ENCODE measurements around the gene NIN. TPM values are rescaled to one million over a fixed set of nuclear protein-coding genes. Genes with fewer than 3 reads are reported as not detected.
A peak's percentile ranks its signal among the peaks of the same experiment; 100 is the strongest.

NIN gene
- total and polyA plus RNA-seq, 7 experiments from 2014 or later = 51.1 to 149 (median 106) TPM

GRCh38 chr14:50845166-50845565 lies 14.2 kb upstream of the NIN start:
- H3K36me3 Mint-ChIP-seq = peaks cover 0 to 2% (median 0%) of the 10 kb centered on the region in 5 donors
- H3K36me3 ChIP-seq (ENCODE audit: control insufficient read depth in 2 of 3, insufficient read depth in 3 of 3, low read length in 3 of 3) = no peaks in the 10 kb centered on the region
- H3K27me3 Mint-ChIP-seq = peaks cover 0 to 15% (median 0%) of the 10 kb centered on the region in 5 donors
- no peak overlapping the region for H3K4me3 ChIP-seq (ENCODE audit: low read length)
- ChIA-PET POLR2A (no interaction called here), CTCF (no interaction called here)
- no peak overlapping the region for H3K27ac Mint-ChIP-seq
- no peak overlapping the region for H3K27ac ChIP-seq (ENCODE audit: low read depth, low read length)
- H3K4me1 Mint-ChIP-seq = peaks cover 0 to 14% (median 10%) of the 10 kb centered on the region in 7 donors
- no peaks in the 10 kb centered on the region for H3K9me3 ChIP-seq (ENCODE audit: control insufficient read depth in 2 of 3, low read length in 3 of 3)
- H3K9me3 Mint-ChIP-seq = peaks cover 0 to 5% (median 0%) of the 10 kb centered on the region in 11 donors
- no peak for DNase-seq
- intact Hi-C loops (cut with micrococcal nuclease) = no loop called here
- no peak for ATAC-seq
- H3K27me3 ChIP-seq (ENCODE audit: control insufficient read depth in 2 of 2, insufficient read depth in 2 of 2, low read length in 2 of 2) = no peaks in the 10 kb centered on the region
- no peaks in the 10 kb centered on the region for H3K4me1 ChIP-seq (ENCODE audit: control insufficient read depth in 2 of 2, insufficient read depth in 2 of 2, low read length in 2 of 2)
- no peak overlapping the region for H3K4me3 Mint-ChIP-seq

- peaks cover 0 to 2% (median 0%) of the 10 kb centered on the region in 5 donors for H3K36me3 Mint-ChIP-seq
- Histone ChIP-seq H3K27me3 (ENCODE audit: control insufficient read depth in 2 of 2, insufficient read depth in 2 of 2, low read length in 2 of 2) (no peaks in the 10 kb centered on the region), H3K9me3 (ENCODE audit: control insufficient read depth in 2 of 3, low read length in 3 of 3) (no peaks in the 10 kb centered on the region), H3K4me3 (ENCODE audit: low read length) (no peak overlapping the region), H3K27ac (ENCODE audit: low read depth, low read length) (no peak overlapping the region), H3K36me3 (ENCODE audit: control insufficient read depth in 2 of 3, insufficient read depth in 3 of 3, low read length in 3 of 3) (no peaks in the 10 kb centered on the region), H3K4me1 (ENCODE audit: control insufficient read depth in 2 of 2, insufficient read depth in 2 of 2, low read length in 2 of 2) (no peaks in the 10 kb centered on the region)
- H3K9me3 Mint-ChIP-seq = peaks cover 0 to 5% (median 0%) of the 10 kb centered on the region in 11 donors
- ATAC-seq (no peak), DNase-seq (no peak)
- H3K4me3 Mint-ChIP-seq = no peak overlapping the region
- peaks cover 0 to 14% (median 10%) of the 10 kb centered on the region in 7 donors for H3K4me1 Mint-ChIP-seq
- intact Hi-C loops (cut with micrococcal nuclease) = no loop called here
- H3K27me3 Mint-ChIP-seq = peaks cover 0 to 15% (median 0%) of the 10 kb centered on the region in 5 donors
- CTCF ChIA-PET = no interaction called here
- POLR2A ChIA-PET = no interaction called here
- H3K27ac Mint-ChIP-seq = no peak overlapping the region
Observed at GRCh38 chr14:50844391-50844790, 13.4 kb upstream of the NIN start.

DNA sequence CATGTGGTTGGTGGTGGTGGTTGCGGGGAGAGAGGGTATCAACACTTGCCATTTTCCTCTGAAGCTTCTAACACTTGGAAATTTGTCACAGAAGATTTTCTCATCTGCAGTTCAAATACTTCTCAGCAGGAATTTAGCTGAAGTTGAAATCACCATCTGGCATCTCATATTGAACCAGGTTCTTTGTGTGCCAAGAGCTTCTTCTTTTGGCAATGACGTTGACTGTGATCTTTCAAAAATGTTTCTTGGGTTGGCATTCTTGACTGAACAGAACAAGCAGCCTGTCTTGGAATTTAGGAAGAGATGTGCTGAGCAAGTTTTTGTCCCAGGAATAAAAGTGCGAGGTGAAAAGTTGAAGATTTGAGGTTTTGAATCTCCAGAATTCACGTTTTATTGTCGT lies 8.7 kb upstream of the NIN start:
- H3K4me1 ChIP-seq (ENCODE audit: control insufficient read depth in 2 of 2, insufficient read depth in 2 of 2, low read length in 2 of 2) = peaks cover 6 to 11% of the 10 kb centered on the region in 2 donors
- intact Hi-C loops (cut with micrococcal nuclease) = loop anchor here (5.0 to 10.0 kb wide), 4 partner anchors 815 to 1217 kb away; partner anchors contain the start of genes FRMD6 (in 1 of the 2), MGAT2 (in 1 of the 2), RPL36AL (in 1 of the 2) and RTRAF (in 1 of the 2)
- no peak overlapping the region for H3K4me3 ChIP-seq (ENCODE audit: low read length)
- no peaks in the 10 kb centered on the region for H3K27me3 ChIP-seq (ENCODE audit: control insufficient read depth in 2 of 2, insufficient read depth in 2 of 2, low read length in 2 of 2)
- Mint-ChIP-seq H3K27me3 (peaks cover 0 to 2% (median 0%) of the 10 kb centered on the region in 5 donors), H3K4me3 (no peak overlapping the region), H3K36me3 (peaks cover 0 to 7% (median 0%) of the 10 kb centered on the region in 5 donors), H3K4me1 (peaks cover 13 to 40% (median 30%) of the 10 kb centered on the region in 7 donors), H3K9me3 (peaks cover 0 to 5% (median 0%) of the 10 kb centered on the region in 11 donors), H3K27ac (no peak overlapping the region)
- no peaks in the 10 kb centered on the region for H3K9me3 ChIP-seq (ENCODE audit: control insufficient read depth in 2 of 3, low read length in 3 of 3)
- POLR2A ChIA-PET = interaction anchor here (1.7 to 1.9 kb wide), 2 partner anchors 10 to 54 kb away, joined by 4 to 6 read pairs; no protein-coding TSS in a partner anchor
- H3K27ac ChIP-seq (ENCODE audit: low read depth, low read length) = no peak overlapping the region
- ATAC-seq (no peak), DNase-seq (no peak)
- CTCF ChIA-PET = interaction anchor here (1.0 to 1.7 kb wide), 4 partner anchors 10 to 21 kb away, joined by 3 to 7 read pairs (median 4); no protein-coding TSS in a partner anchor
- H3K36me3 ChIP-seq (ENCODE audit: control insufficient read depth in 2 of 3, insufficient read depth in 3 of 3, low read length in 3 of 3) = no peaks in the 10 kb centered on the region

DNA sequence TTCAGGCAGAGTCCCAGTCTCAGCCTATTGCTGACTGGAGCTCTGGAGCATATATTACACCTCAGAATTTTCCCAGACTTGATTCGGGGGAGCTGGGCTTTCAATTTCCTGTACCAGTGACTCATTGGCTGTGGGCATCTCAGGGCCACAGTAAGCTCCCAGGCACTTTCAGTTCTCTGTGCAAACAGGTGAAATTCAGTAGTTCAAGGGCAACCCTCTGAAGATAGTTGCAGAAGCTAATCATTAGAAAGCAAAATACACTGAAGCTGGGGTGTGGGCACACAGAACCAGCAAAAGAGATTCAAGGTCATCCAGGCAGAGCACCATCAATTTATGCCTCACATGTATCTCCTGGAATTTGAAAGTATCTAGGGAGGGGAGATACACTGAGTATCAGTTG lies 8.1 kb upstream of the NIN start:
- POLR2A ChIA-PET = interaction anchor here (1.9 kb wide), 1 partner anchor 9 kb away, joined by 6 read pairs; no protein-coding TSS in a partner anchor
- intact Hi-C loops (cut with micrococcal nuclease) = loop anchor here (5.0 to 10.0 kb wide), 4 partner anchors 816 to 1217 kb away; partner anchors contain the start of genes FRMD6 (in 1 of the 2), MGAT2 (in 1 of the 2), RPL36AL (in 1 of the 2) and RTRAF (in 1 of the 2)
- Mint-ChIP-seq H3K9me3 (peaks cover 0 to 5% (median 0%) of the 10 kb centered on the region in 11 donors), H3K27me3 (peaks cover 0 to 2% (median 0%) of the 10 kb centered on the region in 5 donors), H3K4me1 (peaks cover 14 to 46% (median 36%) of the 10 kb centered on the region in 7 donors), H3K27ac (no peak overlapping the region), H3K4me3 (no peak overlapping the region), H3K36me3 (peaks cover 0 to 7% (median 0%) of the 10 kb centered on the region in 5 donors)
- Histone ChIP-seq H3K36me3 (ENCODE audit: control insufficient read depth in 2 of 3, insufficient read depth in 3 of 3, low read length in 3 of 3) (no peaks in the 10 kb centered on the region), H3K27ac (ENCODE audit: low read depth, low read length) (no peak overlapping the region), H3K9me3 (ENCODE audit: control insufficient read depth in 2 of 3, low read length in 3 of 3) (no peaks in the 10 kb centered on the region), H3K4me3 (ENCODE audit: low read length) (no peak overlapping the region), H3K4me1 (ENCODE audit: control insufficient read depth in 2 of 2, insufficient read depth in 2 of 2, low read length in 2 of 2) (peaks cover 6 to 17% of the 10 kb centered on the region in 2 donors), H3K27me3 (ENCODE audit: control insufficient read depth in 2 of 2, insufficient read depth in 2 of 2, low read length in 2 of 2) (no peaks in the 10 kb centered on the region)
- ATAC-seq (no peak), DNase-seq (no peak)
- CTCF ChIA-PET = interaction anchor here (1.0 to 1.7 kb wide), 4 partner anchors 9 to 21 kb away, joined by 3 to 7 read pairs (median 4); no protein-coding TSS in a partner anchor

DNA sequence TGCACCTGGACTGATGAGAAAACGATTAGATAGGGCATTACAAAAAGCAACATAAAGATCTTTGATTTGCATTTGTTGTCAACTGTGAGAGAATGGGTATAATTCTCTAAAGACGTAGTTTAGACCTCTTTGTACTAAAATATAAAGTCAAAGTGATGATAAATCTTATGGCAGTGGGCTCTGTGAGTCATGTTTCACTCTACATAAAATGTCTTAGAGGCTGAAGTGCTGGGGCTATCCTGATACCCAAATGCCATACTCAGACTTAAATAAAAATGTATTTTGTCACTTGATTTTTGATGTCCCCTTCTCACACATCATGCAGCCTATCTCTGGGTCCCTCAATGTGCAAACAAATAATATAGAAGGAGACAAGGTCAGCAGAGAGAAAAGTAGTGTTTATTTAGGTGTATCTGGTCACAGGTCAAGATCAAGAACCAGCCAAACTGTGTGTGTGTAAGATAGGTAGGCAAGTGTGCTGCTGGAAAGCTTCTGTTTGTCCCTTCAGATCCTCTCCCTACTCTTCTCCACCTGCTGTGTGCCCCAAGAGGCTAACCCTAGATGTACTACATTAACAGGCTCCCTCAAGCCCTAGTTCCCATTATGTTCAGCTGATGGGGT lies 7.0 kb upstream of the NIN start:
- Mint-ChIP-seq H3K36me3 (peaks cover 0 to 7% (median 0%) of the 10 kb centered on the region in 5 donors), H3K27ac (peak overlapping the region in 2 of 9 donors; percentile 9 to 12), H3K4me3 (peak overlapping the region in 1 of 10 donors; percentile 26), H3K4me1 (peaks cover 15 to 46% (median 39%) of the 10 kb centered on the region in 7 donors), H3K27me3 (peaks cover 0 to 3% (median 0%) of the 10 kb centered on the region in 5 donors), H3K9me3 (peaks cover 0 to 5% (median 0%) of the 10 kb centered on the region in 11 donors)
- POLR2A ChIA-PET = no interaction called here
- intact Hi-C loops (cut with micrococcal nuclease) = loop anchor here (5.0 to 10.0 kb wide), 4 partner anchors 817 to 1216 kb away; partner anchors contain the start of genes FRMD6 (in 1 of the 2), MGAT2 (in 1 of the 2), RPL36AL (in 1 of the 2) and RTRAF (in 1 of the 2)
- Histone ChIP-seq H3K27ac (ENCODE audit: low read depth, low read length) (no peak overlapping the region), H3K4me3 (ENCODE audit: low read length) (no peak overlapping the region), H3K9me3 (ENCODE audit: control insufficient read depth in 2 of 3, low read length in 3 of 3) (no peaks in the 10 kb centered on the region), H3K27me3 (ENCODE audit: control insufficient read depth in 2 of 2, insufficient read depth in 2 of 2, low read length in 2 of 2) (no peaks in the 10 kb centered on the region), H3K36me3 (ENCODE audit: control insufficient read depth in 2 of 3, insufficient read depth in 3 of 3, low read length in 3 of 3) (no peaks in the 10 kb centered on the region), H3K4me1 (ENCODE audit: control insufficient read depth in 2 of 2, insufficient read depth in 2 of 2, low read length in 2 of 2) (peaks cover 6 to 18% of the 10 kb centered on the region in 2 donors)
- CTCF ChIA-PET = interaction anchor here (1.7 kb wide), 1 partner anchor 22 kb away, joined by 7 read pairs; no protein-coding TSS in a partner anchor
- DNase-seq (no peak), ATAC-seq (no peak)

DNA sequence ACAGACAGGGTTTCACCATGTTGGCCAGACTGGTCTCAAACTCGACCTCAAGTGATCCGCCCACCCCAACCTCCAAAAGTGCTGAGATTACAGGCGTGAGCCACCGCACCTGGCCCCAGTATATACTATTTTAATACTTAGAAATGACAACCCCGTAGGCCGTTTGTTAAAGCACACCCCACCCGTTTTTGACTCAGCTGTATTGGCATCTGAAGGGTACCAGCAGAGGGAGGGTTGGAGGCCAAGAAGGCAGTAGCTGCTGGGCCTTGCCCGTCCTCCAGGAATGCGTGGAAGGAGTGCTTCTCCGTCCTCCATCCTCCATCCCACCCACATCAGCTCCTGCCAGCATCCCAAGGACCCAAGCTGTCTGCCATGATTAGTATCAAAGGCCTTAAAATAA lies 6.3 kb upstream of the NIN start:
- no peak overlapping the region for H3K4me3 ChIP-seq (ENCODE audit: low read length)
- H3K9me3 ChIP-seq (ENCODE audit: control insufficient read depth in 2 of 3, low read length in 3 of 3) = no peaks in the 10 kb centered on the region
- Mint-ChIP-seq H3K4me3 (peak overlapping the region in 1 of 10 donors; percentile 26), H3K4me1 (peaks cover 21 to 52% (median 44%) of the 10 kb centered on the region in 7 donors), H3K27me3 (peaks cover 0 to 8% (median 0%) of the 10 kb centered on the region in 5 donors), H3K27ac (peak overlapping the region in 2 of 9 donors; percentile 12 to 92), H3K9me3 (peaks cover 0 to 5% (median 0%) of the 10 kb centered on the region in 11 donors), H3K36me3 (peaks cover 0 to 8% (median 0%) of the 10 kb centered on the region in 5 donors)
- no peak for DNase-seq
- H3K36me3 ChIP-seq (ENCODE audit: control insufficient read depth in 2 of 3, insufficient read depth in 3 of 3, low read length in 3 of 3) = no peaks in the 10 kb centered on the region
- no peaks in the 10 kb centered on the region for H3K27me3 ChIP-seq (ENCODE audit: control insufficient read depth in 2 of 2, insufficient read depth in 2 of 2, low read length in 2 of 2)
- intact Hi-C loops (cut with micrococcal nuclease) = loop anchor here (5.0 to 10.0 kb wide), 4 partner anchors 818 to 1215 kb away; partner anchors contain the start of genes FRMD6 (in 1 of the 2), MGAT2 (in 1 of the 2), RPL36AL (in 1 of the 2) and RTRAF (in 1 of the 2)
- H3K4me1 ChIP-seq (ENCODE audit: control insufficient read depth in 2 of 2, insufficient read depth in 2 of 2, low read length in 2 of 2) = peaks cover 6 to 18% of the 10 kb centered on the region in 2 donors
- ChIA-PET POLR2A (interaction anchor here (0.7 to 2.0 kb wide), 2 partner anchors 10 to 15 kb away, joined by 3 to 11 read pairs; no protein-coding TSS in a partner anchor), CTCF (no interaction called here)
- H3K27ac ChIP-seq (ENCODE audit: low read depth, low read length) = no peak overlapping the region
- no peak for ATAC-seq
